ENCODE results near the gene LCT.

Gene LCT

GRCh38 chr2:135741043-135741394 is 96.0 kb downstream of the LCT start:
- DNase-seq = no peak

- DNase-seq = no peak
Observed at GRCh38 chr2:135740206-135740605, 96.8 kb downstream of the LCT start.
